PC-3 (cell line): ENCODE data around the gene TMEM235. TPM values are rescaled to one million over a fixed set of nuclear protein-coding genes. Genes with fewer than 3 reads are reported as not detected.

Experiments used
- ATAC-seq: fragments of 200-7000 bp; cut with Tn5 transposase; 2 replicates; pipeline ENCODE4 v1.9.1; 2020; ENCODE audit warnings: mild to moderate bottlenecking, moderate library complexity
- BruUV-seq: library from RNA; stranded (reverse); fragments of 400-500 nt; replicated peaks from 2 replicates; lab custom pipeline; 2021; lab: Mats Ljungman, UMichigan
- CTCF ChIA-PET: fragments of 300-600 bp; sonication (Branson Sonifier 250); formaldehyde crosslinking; loops from one replicate; lab custom pipeline; 2022; ENCODE audit warnings: antibody characterized with exemption; lab: Charles Lee
- POLR2A ChIA-PET: fragments of 300-600 bp; sonication (Branson Sonifier 250); formaldehyde crosslinking; loops from one replicate; lab custom pipeline; 2022; ENCODE audit warnings: antibody characterized with exemption; ENCODE audit not compliant: unreplicated experiment; lab: Charles Lee
- DNase-seq: peaks from one replicate; pipeline ENCODE4 v3.0.0-alpha.2; 2015
- H2AFZ ChIP-seq: fragments of 300-600 bp; sonication (generic); 2 replicates; pipeline ENCODE4 v1.6.0; 2016; ENCODE audit warnings: antibody characterized with exemption, low read length
- H3F3A ChIP-seq: fragments of 300-600 bp; sonication (generic); one replicate; pipeline ENCODE4 v1.6.0; 2017; ENCODE audit warnings: antibody characterized with exemption, low read length, control low read depth, mild to moderate bottlenecking; ENCODE audit not compliant: unreplicated experiment
- H3K27ac ChIP-seq: fragments of 300-600 bp; sonication (generic); 2 replicates; pipeline ENCODE4 v1.5.1; 2016; ENCODE audit warnings: mild to moderate bottlenecking, low read length
- H3K27me3 ChIP-seq: fragments of 300-600 bp; sonication (generic); 2 replicates; pipeline ENCODE4 v1.6.1; 2016; ENCODE audit warnings: low read length, mixed read lengths
- H3K36me3 ChIP-seq: fragments of 300-600 bp; sonication (generic); 2 replicates; pipeline ENCODE4 v1.6.1; 2016; ENCODE audit warnings: low read depth, mixed run types, low read length, mixed read lengths
- H3K4me1 ChIP-seq: fragments of 300-600 bp; sonication (generic); 2 replicates; pipeline ENCODE4 v1.5.1; 2016; ENCODE audit warnings: low read length; ENCODE audit not compliant: insufficient read depth
- H3K4me2 ChIP-seq: fragments of 300-600 bp; sonication (generic); 2 replicates; pipeline ENCODE4 v1.6.0; 2016; ENCODE audit warnings: low read length
- H3K4me3 ChIP-seq: fragments of 300-600 bp; sonication (generic); 2 replicates; pipeline ENCODE4 v1.5.1; 2016; ENCODE audit warnings: mild to moderate bottlenecking, low read length, mixed read lengths
- H3K79me2 ChIP-seq: fragments of 300-600 bp; sonication (generic); 2 replicates; pipeline ENCODE4 v1.6.1; 2017; ENCODE audit warnings: low read length, mixed read lengths
- H3K9ac ChIP-seq: fragments of 300-600 bp; sonication (generic); 2 replicates; pipeline ENCODE4 v1.6.0; 2016; ENCODE audit warnings: mild to moderate bottlenecking, low read length
- H3K9me2 ChIP-seq: fragments of 300-600 bp; sonication (generic); replicated peaks from 2 replicates; pipeline ENCODE4 v1.6.1; 2016; ENCODE audit warnings: mixed run types, low read length, mixed read lengths
- H3K9me3 ChIP-seq: fragments of 300-600 bp; sonication (generic); 2 replicates; pipeline ENCODE4 v1.6.1; 2016; ENCODE audit warnings: low read length, mixed read lengths
- H4K20me1 ChIP-seq: fragments of 300-600 bp; sonication (generic); 2 replicates; pipeline ENCODE4 v1.6.1; 2016; ENCODE audit warnings: low read length, mixed read lengths
- EZH2 ChIP-seq: fragments of 300-600 bp; sonication (generic); IDR thresholded peaks from one replicate; pipeline ENCODE4 v1.6.1; 2017; ENCODE audit warnings: antibody characterized with exemption, mild to moderate bottlenecking, low read length; ENCODE audit not compliant: unreplicated experiment
- EZH2phosphoT487 ChIP-seq: fragments of 300-600 bp; sonication (generic); IDR thresholded peaks from 2 replicates; pipeline ENCODE4 v1.6.1; 2018; ENCODE audit warnings: mild to moderate bottlenecking, antibody characterized with exemption, low read length, borderline replicate concordance
- intact Hi-C: fragments of 100-400 bp; cut with micrococcal nuclease; formaldehyde crosslinking; loops from 2 replicates; pipeline ENCODE4 v1.9.0; 2023
- total RNA-seq: library from RNA; depleted of rRNA; stranded (reverse); fragments of >200 nt; gene quantifications from 2 replicates; pipeline ENCODE4 v1.2.3, GENCODE V29; 2014
- TF ChIP-seq, protein P1 (sequence below): fragments of 300-600 bp; sonication (generic); conservative IDR thresholded peaks from 2 replicates; pipeline ENCODE4 v1.5.1; 2017; ENCODE audit warnings: antibody characterized with exemption, low read depth, mild to moderate bottlenecking, low read length

Gene TMEM235
- total RNA-seq, 1 experiment from 2014 or later = not detected

GRCh38 chr17:78202666-78203065, 28.8 kb upstream of the TMEM235 start:
- Histone ChIP-seq H3K9me3 (no peaks in the 10 kb centered on the region), H3K4me3 (no peak overlapping the region), H3K9ac (no peak overlapping the region), H3F3A (peaks cover 7% of the 10 kb centered on the region), H4K20me1 (no peaks in the 10 kb centered on the region), H3K27ac (no peak overlapping the region), H2AFZ (no peak overlapping the region), H3K36me3 (peaks cover 22% of the 10 kb centered on the region), H3K4me2 (no peak overlapping the region), H3K79me2 (peaks cover 13% of the 10 kb centered on the region), H3K9me2 (no peaks in the 10 kb centered on the region), H3K27me3 (no peaks in the 10 kb centered on the region), H3K4me1 (peaks cover 18% of the 10 kb centered on the region)
- ATAC-seq (no peak), DNase-seq (no peak)
- CTCF ChIA-PET = interaction anchor here (0.5 kb wide), 1 partner anchor 115 kb away, joined by 3 read pairs; no protein-coding TSS in a partner anchor
- TF ChIP-seq EZH2 (no peak), EZH2phosphoT487 (no peak)
- TF ChIP-seq, protein P1, sequence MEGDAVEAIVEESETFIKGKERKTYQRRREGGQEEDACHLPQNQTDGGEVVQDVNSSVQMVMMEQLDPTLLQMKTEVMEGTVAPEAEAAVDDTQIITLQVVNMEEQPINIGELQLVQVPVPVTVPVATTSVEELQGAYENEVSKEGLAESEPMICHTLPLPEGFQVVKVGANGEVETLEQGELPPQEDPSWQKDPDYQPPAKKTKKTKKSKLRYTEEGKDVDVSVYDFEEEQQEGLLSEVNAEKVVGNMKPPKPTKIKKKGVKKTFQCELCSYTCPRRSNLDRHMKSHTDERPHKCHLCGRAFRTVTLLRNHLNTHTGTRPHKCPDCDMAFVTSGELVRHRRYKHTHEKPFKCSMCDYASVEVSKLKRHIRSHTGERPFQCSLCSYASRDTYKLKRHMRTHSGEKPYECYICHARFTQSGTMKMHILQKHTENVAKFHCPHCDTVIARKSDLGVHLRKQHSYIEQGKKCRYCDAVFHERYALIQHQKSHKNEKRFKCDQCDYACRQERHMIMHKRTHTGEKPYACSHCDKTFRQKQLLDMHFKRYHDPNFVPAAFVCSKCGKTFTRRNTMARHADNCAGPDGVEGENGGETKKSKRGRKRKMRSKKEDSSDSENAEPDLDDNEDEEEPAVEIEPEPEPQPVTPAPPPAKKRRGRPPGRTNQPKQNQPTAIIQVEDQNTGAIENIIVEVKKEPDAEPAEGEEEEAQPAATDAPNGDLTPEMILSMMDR = no peak
- POLR2A ChIA-PET = no interaction called here
- no TSS peak for BruUV-seq
- intact Hi-C loops = no loop called here

DNA sequence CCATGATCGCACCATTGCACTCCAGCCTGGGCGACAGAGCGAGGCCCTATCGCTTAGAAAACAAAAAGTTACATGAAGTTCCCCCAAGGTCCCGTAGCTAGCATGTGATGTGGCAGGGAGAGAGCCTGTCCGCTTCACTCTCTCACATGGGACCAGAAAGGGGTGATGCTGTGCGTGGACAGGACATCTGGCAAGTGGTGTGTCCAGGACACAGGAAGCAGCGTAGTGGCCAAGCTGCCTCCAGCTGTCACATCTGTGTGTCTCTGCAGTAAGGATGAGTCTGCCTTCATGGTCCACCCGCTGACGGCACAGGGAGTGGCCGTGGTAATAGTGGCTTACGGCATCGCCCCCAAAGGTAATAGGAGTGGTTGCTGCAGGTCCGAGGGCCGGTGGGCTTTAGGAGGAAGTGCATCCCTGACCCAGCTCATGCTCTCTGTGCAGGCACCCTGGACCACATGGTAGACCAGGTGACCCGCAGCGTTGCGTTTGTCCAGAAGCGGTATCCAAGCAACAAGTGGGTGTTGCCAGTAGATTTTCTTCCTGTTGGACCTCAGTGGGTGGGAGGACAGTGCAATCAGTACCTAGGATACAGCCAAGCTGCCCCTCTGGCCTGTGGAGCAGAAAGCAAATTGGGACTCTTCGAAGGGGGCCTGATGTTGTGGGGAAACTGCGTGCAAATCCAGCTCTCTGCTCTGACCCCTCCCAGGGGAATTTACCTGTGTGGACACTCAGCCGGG, 26.9 kb upstream of the TMEM235 start:
- POLR2A ChIA-PET = no interaction called here
- Histone ChIP-seq H4K20me1 (no peaks in the 10 kb centered on the region), H3K4me3 (no peak overlapping the region), H2AFZ (no peak overlapping the region), H3K36me3 (peaks cover 16% of the 10 kb centered on the region; the same call in 1 of the 2 replicates), H3K4me1 (peaks cover 3% of the 10 kb centered on the region), H3K9ac (no peak overlapping the region), H3F3A (no peaks in the 10 kb centered on the region), H3K27me3 (no peaks in the 10 kb centered on the region), H3K4me2 (no peak overlapping the region), H3K9me2 (no peaks in the 10 kb centered on the region), H3K79me2 (peaks cover 12% of the 10 kb centered on the region), H3K9me3 (no peaks in the 10 kb centered on the region), H3K27ac (no peak overlapping the region)
- no peak for TF ChIP-seq EZH2phosphoT487
- no peak for TF ChIP-seq EZH2
- TF ChIP-seq, protein P1 = no peak
- DNase-seq = no peak
- no TSS peak for BruUV-seq
- CTCF ChIA-PET = no interaction called here
- intact Hi-C loops = no loop called here
- ATAC-seq = no peak; the same call in 1 of the 2 replicates

- H3K27ac ChIP-seq = no peak overlapping the region
- ATAC-seq (no peak), DNase-seq (no peak)
- POLR2A ChIA-PET = no interaction called here
- BruUV-seq = no TSS peak
- H3F3A ChIP-seq = no peaks in the 10 kb centered on the region
- intact Hi-C loops = no loop called here
- no peak for TF ChIP-seq EZH2phosphoT487
- TF ChIP-seq, protein P1 = no peak
- TF ChIP-seq EZH2 = no peak
- H4K20me1 ChIP-seq = no peaks in the 10 kb centered on the region
- H3K79me2 ChIP-seq = peaks cover 7% of the 10 kb centered on the region; the same call in 1 of the 2 replicates
- H3K4me3 ChIP-seq = no peak overlapping the region
- CTCF ChIA-PET = no interaction called here
- no peaks in the 10 kb centered on the region for H3K9me3 ChIP-seq
- H3K4me1 ChIP-seq = no peaks in the 10 kb centered on the region
- no peak overlapping the region for H3K4me2 ChIP-seq
- no peak overlapping the region for H2AFZ ChIP-seq
- H3K9me2 ChIP-seq = no peaks in the 10 kb centered on the region
- H3K36me3 ChIP-seq = peaks cover 16% of the 10 kb centered on the region; the same call in 1 of the 2 replicates
- no peaks in the 10 kb centered on the region for H3K27me3 ChIP-seq
- no peak overlapping the region for H3K9ac ChIP-seq
These were observed 26.2 kb upstream of the TMEM235 start for GRCh38 chr17:78205124-78205775.
